ENCODE results near the gene MEA1. TPM values are rescaled to one million over a fixed set of nuclear protein-coding genes. Genes with fewer than 3 reads are reported as not detected.
"Not testable (repeated sequence)": the region's sequence is repeated elsewhere in the genome, so short reads cannot be mapped to it uniquely, and the experiment has no call there.

The MEA1 gene
- polyA plus RNA-seq, 4 donors: 71.0 to 91.9 (median 82.6) TPM

DNA sequence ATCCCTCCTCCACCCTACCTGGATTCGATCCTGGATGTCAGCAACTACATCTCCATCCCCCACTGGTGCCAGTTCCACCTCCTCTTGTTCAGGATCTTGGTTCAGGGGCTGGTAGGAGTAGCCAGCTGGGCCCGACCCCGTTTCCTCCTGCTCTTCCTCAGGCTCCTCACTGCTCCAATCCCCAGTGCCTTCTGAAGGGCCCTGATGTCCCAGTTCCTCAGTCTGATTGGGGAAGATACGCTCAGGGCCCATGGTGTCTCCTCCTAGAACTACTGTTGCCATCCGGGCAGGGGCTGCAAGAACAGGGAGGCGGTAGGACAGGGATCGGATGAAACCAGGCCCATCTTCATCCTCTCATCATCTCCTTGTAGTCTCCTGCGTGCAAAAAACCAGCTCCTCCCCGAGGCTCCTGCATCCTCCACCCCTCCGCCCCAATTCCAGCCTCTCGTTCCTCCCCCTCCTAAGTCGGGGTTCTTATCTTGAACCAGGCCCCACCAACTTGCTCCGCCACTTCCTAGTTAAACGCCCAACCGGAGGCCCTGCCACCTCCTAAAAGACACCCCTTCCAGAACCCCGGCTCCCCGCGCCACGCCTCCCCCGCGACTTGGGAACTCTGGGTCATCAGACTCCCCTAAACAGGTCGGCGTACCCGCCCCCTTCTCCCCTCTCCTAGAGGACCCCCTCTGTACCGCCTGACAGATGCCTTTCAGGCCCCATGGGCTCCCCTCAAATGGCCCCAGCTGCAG, 476 bp downstream of the MEA1 start:
- DNase-seq (ENCODE audit: low read depth in 4 of 4, low spot score in 3 of 4): no peak

DNA sequence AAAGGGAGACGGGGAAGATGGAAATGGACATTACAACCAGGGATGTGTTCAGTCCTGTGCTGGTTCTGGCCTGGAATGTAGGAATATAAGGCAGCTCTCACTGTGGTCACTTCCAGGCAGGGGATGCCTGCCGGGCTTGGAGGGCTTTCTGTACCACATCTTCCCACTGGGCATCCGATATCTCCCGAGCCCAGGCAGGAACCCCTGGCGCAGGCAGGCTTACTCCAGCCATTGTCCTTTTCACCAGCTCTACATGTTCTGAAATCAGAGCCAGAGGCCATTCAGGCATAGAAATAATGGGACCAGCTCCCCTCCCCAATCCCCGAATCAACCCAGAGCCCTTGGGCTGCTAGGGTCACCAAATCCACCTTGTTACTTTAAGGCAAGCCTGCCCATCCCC, 1.4 kb downstream of the MEA1 start:
- DNase-seq (ENCODE audit: low read depth in 4 of 4, low spot score in 3 of 4): no peak

DNA sequence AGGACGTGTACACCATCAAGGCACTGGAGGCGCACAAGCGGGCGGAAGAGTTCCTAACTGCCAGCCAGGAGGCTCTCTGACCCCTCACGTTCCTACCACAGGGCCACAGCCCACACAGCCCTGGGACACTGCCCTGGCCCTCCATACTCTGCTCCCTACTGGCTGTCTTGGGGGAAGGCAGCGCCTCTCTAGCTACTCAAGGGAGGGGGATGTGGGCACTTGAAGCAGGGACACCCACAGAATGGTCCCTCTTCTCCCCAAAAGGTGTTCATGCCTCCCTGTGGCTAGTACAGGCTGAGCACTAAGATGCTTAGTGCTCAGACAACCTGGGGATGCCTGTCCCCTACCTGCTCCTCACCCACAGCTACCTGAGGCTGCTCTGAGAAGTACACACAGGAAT, 2.5 kb downstream of the MEA1 start:
- no peak for DNase-seq (ENCODE audit: low read depth in 4 of 4, low spot score in 3 of 4)

DNA sequence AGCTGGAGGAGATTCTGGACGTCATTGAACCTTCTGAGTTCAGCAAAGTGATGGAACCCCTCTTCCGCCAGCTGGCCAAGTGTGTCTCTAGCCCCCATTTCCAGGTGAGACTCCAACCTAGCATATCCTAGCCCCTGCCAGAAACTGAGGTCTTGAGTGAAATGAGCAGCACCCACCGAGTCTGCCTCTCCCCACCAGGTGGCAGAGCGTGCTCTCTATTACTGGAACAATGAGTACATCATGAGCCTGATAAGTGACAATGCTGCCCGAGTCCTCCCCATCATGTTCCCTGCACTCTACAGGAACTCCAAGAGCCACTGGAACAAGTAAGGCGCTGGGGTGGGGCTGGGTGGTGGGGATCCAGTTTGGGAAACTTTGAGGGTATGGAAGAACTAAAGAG, 4.6 kb downstream of the MEA1 start:
- DNase-seq (ENCODE audit: low read depth in 4 of 4, low spot score in 3 of 4): no peak

DNA sequence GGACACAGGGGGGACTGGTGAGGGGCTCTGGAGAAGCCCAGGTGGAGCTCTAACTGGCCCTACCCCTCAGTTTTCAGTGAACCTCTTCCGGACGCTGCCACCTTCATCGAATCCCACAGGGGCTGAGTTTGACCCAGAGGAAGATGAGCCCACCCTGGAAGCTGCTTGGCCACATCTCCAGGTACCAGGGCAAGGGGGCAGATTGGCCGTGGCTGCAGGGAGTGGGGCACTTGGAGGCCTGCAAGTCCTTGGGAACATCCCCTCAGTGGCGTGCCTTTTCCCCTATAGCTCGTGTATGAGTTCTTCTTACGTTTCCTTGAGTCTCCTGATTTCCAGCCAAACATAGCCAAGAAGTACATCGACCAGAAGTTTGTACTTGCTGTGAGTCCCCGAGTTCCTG, 6.6 kb downstream of the MEA1 start:
- no peak for DNase-seq (ENCODE audit: low read depth in 4 of 4, low spot score in 3 of 4)

DNA sequence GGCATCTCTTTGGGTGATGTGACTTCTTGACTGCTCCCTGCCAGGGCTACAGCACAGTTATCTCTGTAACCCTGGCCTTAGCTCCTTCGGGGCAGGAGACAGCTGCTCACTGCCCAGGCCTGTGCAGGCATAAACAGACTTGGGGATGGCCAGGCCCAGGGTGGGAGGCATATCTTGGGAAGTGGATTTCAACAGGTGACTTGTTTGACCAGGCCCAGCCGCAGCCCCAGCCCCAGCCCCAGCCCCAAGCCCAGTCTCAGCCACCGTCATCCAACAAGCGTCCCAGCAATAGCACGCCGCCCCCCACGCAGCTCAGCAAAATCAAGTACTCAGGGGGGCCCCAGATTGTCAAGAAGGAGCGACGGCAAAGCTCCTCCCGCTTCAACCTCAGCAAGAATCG, 7.5 kb downstream of the MEA1 start:
- DNase-seq (ENCODE audit: low read depth in 4 of 4, low spot score in 3 of 4): no peak

DNA sequence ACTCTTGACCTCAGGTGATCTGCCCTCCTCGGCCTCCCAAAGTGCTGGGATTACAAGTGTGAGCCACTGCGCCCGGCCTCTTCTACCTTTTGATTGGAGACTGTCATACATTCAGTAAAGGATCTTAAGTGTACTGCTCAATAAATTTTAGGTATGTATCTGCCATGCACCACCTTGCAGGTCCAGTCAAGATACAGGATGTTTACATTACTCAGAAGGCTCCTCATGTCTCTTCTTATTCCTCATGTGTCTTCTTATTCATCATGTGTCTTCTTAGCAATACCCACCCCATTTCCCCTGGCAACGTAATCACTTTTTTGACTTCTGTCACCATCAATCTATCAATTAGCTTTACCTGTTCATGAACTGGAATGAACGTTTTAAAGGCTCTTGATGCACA, 7.9 kb downstream of the MEA1 start:
- no peak for DNase-seq (ENCODE audit: low read depth in 4 of 4, low spot score in 3 of 4)

DNA sequence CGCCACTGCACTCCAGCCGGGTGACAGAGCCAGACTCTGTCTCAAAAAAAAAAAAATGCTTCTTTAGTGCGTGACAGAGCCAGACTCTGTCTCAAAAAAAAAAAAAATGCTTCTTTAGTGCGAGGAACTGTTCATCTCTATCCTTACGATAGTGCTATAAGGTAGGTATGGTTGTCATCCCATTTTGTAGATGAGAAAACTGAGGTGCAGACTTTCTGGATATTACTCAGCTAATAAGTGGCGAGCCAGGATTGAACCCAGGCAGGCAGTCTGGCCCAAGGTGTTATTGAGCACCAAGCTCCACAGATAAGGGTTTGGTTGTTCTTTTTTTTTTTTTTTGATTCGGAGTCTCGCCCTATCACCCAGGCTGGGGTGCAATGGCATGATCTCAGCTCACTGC, 11.9 kb downstream of the MEA1 start:
- no peak for DNase-seq (ENCODE audit: low read depth in 4 of 4, low spot score in 3 of 4)

DNA sequence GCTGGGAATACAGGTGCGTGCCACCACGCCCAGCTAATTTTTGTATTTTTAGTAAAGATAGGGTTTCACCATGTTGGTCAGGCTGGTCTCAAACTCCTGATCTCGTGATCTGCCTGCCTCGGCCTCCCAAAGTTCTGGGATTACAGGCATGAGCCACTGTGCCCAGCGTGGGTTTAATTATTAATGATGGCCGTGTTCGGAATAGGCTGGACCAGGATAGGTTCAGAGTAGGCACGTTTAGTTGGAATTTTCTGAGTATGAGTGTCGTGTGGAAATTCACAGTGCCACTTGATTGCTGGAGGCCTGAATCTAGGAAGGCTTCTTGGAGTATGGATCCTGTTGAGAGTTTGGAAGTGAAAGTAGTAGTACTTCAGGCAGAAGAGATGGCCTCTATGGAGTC, 15.5 kb downstream of the MEA1 start:
- DNase-seq (ENCODE audit: low read depth in 4 of 4, low spot score in 3 of 4): not testable (repeated sequence)

DNA sequence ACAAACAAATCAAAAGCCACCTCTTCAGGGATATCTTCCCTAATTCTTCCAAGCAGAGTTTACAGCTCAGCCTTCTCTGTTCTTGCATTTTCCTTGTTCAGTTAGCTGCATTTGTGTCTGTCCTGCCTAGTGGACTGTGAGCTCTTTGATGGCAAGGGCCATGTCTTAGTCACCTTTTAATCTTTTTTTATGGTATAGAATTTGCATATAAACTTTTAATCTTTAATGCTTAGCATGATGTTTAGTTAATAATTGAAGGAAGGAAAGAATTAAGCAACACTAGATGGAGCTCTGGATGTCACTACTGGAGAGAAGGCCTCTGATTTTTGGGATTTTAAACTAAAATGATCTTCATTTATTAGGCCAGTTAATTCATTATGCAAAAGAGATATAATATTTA, 17.2 kb downstream of the MEA1 start:
- no peak for DNase-seq (ENCODE audit: low read depth in 4 of 4, low spot score in 3 of 4)

DNA sequence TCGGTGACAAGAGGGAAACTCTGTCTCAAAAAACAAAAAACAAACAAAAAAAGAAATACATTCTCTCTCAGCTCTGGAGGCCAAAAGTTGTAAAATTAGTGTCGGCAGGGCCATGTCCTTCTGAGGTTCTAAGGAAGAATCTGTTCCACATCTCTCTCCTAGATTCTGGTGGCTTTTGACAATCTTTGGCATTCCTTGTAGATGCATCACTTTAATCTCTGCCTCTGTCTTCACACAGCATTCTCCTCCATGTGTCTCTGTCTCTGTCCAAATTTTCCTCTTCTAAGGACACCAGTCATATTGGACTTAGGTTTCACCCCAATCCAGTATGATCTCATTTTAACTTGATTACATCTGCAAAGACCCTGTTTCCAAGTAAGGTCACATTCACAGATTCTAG, 20.3 kb downstream of the MEA1 start:
- DNase-seq (ENCODE audit: low read depth in 4 of 4, low spot score in 3 of 4): no peak

DNA sequence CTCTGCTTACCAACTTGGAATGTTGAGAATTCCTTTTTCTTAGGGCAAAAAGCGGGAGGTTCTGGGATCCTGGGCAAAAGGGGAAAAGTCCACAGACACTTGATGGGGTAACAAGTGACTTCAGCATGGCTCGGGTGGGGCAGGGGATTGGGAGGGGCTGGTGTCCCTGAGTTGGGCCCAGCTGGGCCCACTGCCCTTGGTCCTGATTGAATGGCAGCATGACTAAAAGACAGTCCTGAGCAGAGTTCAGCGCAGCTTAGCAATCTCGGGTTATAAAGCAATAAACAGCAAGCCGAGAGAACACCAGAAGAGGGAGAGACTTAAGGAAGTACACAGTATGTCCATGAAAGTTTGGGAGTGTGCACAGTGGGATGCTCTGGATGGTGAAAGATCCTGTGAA, 23.8 kb downstream of the MEA1 start:
- no peak for DNase-seq (ENCODE audit: low read depth in 4 of 4, low spot score in 3 of 4)

DNA sequence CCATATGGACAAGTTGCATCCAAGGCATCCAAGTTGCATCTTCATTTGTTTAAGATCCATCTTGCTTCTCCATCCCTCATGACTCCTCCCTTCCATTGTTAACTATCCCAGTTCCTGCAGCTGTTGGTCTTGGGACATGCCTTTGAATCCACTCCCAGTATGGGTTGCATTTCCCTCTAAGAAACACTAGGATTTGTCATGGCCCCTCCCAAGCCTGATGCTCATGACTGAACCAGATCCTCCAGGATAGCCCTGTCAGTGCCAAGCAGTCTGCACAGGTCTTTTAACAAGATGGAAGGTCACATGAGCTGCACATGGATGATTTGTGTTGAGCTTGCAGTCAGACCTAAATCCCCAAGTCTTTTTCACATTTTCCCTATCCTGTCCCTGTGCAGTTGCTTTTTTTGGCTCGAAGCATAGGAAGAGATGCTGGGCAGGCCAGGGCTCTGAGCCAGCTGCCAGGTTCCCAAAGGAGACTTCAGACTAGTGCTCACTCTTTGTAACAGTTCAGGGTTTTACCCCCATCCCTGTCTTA, 25.2 kb downstream of the MEA1 start:
- no peak for DNase-seq (ENCODE audit: low read depth in 4 of 4, low spot score in 3 of 4)

DNA sequence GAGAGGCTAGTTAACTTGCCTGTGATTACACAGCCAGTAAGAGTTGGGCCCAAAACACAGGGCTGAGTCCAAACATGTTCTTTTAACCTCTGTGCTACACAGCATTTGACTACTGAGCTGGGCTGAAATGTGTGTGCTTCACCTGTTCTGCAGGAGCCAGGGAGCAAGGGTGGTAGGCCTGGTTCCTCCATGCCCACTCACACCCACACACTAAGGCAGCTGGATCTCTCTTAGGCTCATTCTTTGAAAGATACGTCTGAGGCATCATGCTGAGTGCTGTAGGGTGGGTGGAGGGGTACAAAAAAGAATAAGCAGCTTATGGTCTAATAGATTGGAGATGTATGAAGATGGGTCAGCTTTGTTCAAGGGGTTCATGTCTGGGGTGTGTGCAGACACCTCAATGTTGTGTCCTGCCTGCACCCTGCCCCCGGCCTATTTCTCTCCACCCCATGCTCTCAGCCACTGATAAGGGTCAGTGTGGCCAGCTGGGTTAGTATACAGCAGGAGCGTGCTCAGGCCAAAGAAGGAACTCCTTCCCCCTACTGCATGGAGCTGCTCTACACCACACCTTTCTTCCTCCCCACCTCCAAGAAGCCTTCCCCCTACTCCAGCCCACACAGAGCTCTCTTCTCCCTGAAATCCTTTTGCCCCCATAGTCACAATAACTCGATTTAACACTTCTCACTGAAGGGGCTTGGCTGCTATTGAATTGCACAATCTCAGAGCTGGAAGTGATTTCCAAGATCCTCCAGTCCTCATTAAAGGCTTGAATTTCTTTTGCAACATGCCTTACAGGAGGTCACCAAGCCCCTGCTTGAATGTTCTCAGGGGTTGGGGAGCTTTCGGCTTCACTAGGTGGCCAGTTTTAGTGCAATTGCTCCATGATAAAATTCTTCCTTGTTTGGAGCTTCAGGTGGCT, 26.0 kb downstream of the MEA1 start:
- DNase-seq (ENCODE audit: low read depth in 4 of 4, low spot score in 3 of 4): no peak

DNA sequence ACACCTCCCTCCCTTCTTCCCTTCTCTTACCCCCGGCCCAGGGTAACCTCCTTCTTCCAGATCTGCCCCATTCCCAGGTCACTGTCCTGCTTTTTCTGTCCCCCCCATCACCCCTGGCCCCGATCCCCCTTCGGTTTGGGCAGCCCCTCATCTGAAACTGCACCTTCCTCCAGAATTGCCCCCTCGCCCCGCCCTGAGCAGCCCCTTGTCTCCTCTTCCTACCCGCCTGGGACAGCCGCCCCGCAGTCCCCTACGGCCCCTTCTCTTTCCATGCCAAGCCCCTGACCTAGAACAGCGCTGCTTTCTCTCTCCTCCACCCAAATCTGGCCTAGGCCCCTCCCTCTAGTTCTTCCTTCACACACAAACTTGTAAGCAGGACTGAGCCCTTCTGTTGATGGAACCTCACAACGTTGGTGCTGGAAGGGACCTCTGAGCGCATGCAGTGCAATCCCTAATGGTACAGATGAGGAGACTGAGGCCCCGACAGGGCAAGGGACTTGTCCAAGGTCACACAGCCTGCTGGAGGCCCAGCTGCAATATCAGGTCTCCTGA, 28.7 kb downstream of the MEA1 start:
- DNase-seq (ENCODE audit: low read depth in 4 of 4, low spot score in 3 of 4): no peak

DNA sequence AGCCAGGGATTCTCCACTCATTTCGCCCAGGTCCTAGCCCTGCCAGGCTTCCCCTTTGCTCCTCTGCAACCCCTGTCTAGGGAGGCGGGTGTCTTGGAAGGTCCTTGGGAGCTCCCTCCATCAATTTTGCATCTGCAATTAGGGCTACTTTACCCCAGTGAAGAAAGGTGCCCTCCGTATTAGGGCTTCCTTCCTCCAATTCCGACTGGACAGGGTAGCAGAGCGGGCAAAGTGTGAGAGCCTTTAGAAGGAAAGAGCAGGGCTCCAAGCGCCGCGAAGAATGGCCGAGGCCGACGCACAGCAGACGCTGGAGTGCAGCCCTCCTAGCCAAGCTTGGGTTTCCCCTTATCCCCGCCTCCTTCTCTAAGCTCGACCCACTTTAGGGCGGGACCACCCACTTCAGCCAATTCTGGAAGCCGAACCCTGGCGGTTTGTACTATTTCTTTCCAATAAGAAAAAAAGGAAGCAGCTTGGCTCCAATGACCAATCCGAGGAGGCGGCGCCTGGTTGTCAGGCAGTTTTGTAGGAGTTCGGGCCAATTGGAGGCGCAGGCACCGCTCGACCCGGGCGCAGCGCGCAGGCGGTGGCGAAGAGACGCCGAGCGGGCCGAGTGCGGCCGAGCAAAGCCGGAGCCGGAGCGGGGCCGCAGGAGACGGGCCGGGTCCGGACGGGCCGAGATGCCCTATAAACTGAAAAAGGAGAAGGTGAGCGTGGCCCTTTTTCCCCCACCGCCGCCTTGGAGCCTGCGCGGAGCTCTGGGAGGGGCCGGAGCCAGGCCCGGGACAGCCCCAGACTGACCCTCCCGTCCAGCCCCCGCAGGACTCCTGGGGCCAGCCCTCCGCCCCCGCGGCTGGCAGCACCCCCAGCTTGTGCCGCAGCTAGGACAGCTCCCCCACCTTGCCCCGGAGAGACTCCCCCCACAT, 29.5 kb downstream of the MEA1 start, which contains the start of gene PPP2R5D:
Gene PPP2R5D (plus strand): TSS at position 570 of the 923 bp plus-strand sequence. CDS start 108 bp downstream, at position 678.
- DNase-seq (ENCODE audit: low read depth in 4 of 4, low spot score in 3 of 4): peak; percentile 90 to 98 (median 96)

DNA sequence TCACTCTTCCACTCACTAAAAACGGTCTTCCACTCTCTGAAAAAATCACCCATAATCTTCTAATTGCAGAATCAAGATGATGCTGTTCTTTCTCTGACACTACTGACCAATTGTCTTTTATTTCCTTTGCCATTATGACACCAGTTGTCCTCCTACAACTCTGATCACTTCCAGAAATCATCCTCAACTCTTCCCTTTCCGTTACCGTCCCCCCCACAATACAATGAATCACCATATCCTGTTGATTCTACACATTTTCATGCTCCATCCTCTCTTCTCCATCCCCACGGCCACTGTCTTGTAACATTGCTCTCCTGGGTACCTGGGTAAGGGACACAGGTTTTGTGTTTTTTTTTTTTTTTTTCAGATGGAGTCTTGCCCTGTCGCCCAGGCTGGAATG, 31.9 kb downstream of the MEA1 start:
- DNase-seq (ENCODE audit: low read depth in 4 of 4, low spot score in 3 of 4): no peak

DNA sequence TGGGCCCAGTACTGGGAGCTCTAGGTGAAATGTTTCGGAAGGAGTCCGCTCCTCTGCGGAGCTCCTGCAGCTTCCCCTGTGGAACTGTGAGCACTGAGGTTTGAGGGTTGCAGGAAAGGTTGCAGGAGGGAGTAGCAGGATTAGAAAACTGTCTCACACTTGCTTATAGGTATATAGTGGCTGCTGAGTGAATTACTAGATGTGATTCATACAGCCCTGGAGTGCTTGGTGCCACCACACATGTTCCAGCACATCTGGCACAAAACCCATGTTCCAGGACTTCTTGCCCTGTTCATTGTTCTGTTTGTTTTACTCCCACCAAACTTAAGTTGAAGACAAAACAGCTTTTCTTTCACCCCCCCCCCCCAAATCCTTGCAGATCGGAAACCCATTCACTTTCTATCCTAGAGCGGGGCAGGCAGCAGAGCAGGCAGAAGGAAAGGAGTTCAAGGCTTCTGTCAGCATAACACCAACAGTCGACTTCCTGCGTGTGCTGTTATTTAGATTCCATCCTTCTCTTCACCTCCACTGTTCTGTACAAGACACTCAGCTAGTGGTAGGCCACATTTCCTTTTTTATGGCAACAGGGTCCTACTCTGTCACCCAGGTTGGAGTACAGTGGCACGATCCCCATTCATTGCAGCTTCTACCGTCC, 34.1 kb downstream of the MEA1 start:
- DNase-seq (ENCODE audit: low read depth in 4 of 4, low spot score in 3 of 4): no peak

DNA sequence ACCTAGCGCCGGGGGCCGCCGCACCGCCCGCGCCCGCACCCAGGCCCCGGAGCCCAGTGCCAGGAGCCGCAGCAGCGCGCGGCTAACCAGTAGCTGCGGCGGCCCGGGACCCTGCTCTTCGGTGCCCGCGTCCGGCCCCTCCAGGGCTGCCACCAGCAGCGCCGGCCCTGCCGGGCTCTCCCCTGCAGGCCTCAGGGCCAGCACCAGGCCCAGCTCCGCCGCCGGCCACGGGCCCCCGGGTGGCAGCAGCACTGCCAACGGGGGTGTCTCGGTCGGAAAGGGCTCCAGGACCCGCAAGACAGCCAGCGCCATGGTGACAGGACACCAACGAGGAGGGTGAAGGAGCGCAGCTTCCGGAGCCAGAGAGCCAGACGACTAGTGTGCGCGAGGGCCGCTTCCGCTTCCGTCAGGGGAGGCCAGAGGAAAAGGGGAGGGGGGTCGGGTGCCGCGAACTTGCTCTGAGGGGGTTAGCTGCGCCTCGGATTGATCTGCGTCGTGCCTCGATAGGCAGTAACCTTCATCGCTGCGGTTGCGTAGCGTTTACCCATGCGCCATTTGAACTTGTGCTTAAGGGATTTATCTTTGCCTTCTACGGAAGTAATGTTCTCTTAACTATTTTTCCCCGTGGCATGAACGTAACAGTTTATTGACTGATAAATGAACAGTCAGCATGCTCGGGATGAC, 34.8 kb downstream of the MEA1 start, which contains the start of gene PEX6:
Gene PEX6 (minus strand): TSS at position 343 of the 684 bp plus-strand sequence. CDS start 31 bp downstream, at position 312.
- DNase-seq (ENCODE audit: low read depth in 4 of 4, low spot score in 3 of 4): peak in 1 of 4 donors; percentile 62
